H1 (cell line): ENCODE measurements around the gene CEBPA. TPM values are rescaled to one million over a fixed set of nuclear protein-coding genes. Genes with fewer than 3 reads are reported as not detected.

ENCODE experiments used
- ATF2 ChIP-seq: IDR thresholded peaks from 2 replicates; pipeline ENCODE4 v1.6.1; 2012; ENCODE audit warnings: low read length, inconsistent platforms
- BCL11A ChIP-seq, 2 experiments: IDR thresholded peaks; one replicate each; pipeline ENCODE4 v1.6.1; 2011; ENCODE audit warnings: low read depth in 2 of 2, low read length in 2 of 2, mild to moderate bottlenecking in 2 of 2
- CHD2 ChIP-seq: IDR thresholded peaks from 2 replicates; pipeline ENCODE4 v1.6.1; 2012; ENCODE audit warnings: low read length, improper control_type of control experiment
- CTBP2 ChIP-seq: IDR thresholded peaks from 2 replicates; pipeline ENCODE4 v1.7.0; 2011; ENCODE audit warnings: borderline replicate concordance, mild to moderate bottlenecking, moderate library complexity, mixed read lengths, low read length; ENCODE audit not compliant: insufficient read depth, insufficient read length
- CTCF ChIP-seq, 3 experiments: IDR thresholded peaks; 1 replicate in 2 of 3; 2 replicates in 1 of 3; pipeline versions ENCODE4 v1.5.1 to v1.6.1; 2011; ENCODE audit warnings: low read length in 3 of 3, mild to moderate bottlenecking in 3 of 3, inconsistent platforms in 2 of 3, low read depth in 1 of 3, moderate library complexity in 1 of 3; ENCODE audit not compliant: insufficient read depth in 1 of 3; ENCODE audit errors: control extremely low read depth in 1 of 3
- GABPA ChIP-seq: IDR thresholded peaks from 2 replicates; pipeline ENCODE4 v1.6.1; 2011; ENCODE audit warnings: mild to moderate bottlenecking, low read length, moderate library complexity, borderline replicate concordance; ENCODE audit not compliant: insufficient read depth
- HDAC6 ChIP-seq: IDR thresholded peaks from one replicate; pipeline ENCODE4 v1.7.1; 2012; ENCODE audit warnings: low read depth, mild to moderate bottlenecking, inconsistent platforms, low read length, moderate library complexity
- KDM4A ChIP-seq: IDR thresholded peaks from one replicate; pipeline ENCODE4 v1.7.1; 2012; ENCODE audit warnings: low read depth, mild to moderate bottlenecking, moderate library complexity, low read length, inconsistent platforms; ENCODE audit not compliant: severe bottlenecking
- KDM5A ChIP-seq: fragments of 200-600 bp; IDR thresholded peaks from 2 replicates; pipeline ENCODE4 v1.7.1; 2012; ENCODE audit warnings: mild to moderate bottlenecking, low read length, inconsistent platforms, mixed read lengths
- PHF8 ChIP-seq: fragments of 200-600 bp; sonication (generic); conservative IDR thresholded peaks from 2 replicates; pipeline ENCODE4 v1.7.1; 2012; ENCODE audit warnings: low read depth, mild to moderate bottlenecking, inconsistent platforms, low read length, moderate library complexity
- POLR2AphosphoS5 ChIP-seq: IDR thresholded peaks from 2 replicates; pipeline ENCODE4 v1.6.1; 2011; ENCODE audit warnings: low read depth, low read length
- RAD21 ChIP-seq, 2 experiments: IDR thresholded peaks in 1 of 2; conservative IDR thresholded peaks in 1 of 2; 2 replicates each; pipeline ENCODE4 v1.6.1; 2011; ENCODE audit warnings: low read depth in 2 of 2, low read length in 2 of 2, improper control_type of control experiment in 1 of 2, inconsistent platforms in 1 of 2, mild to moderate bottlenecking in 1 of 2, moderate library complexity in 1 of 2
- RFX5 ChIP-seq: IDR thresholded peaks from 2 replicates; pipeline ENCODE4 v1.6.1; 2011; ENCODE audit warnings: low read depth, low read length, improper control_type of control experiment, borderline replicate concordance
- RNF2 ChIP-seq: fragments of 200-900, 300-1000 bp; sonication (generic); IDR thresholded peaks from 2 replicates; pipeline ENCODE4 v1.7.1; 2016; ENCODE audit warnings: borderline replicate concordance, low read depth, mild to moderate bottlenecking, antibody characterized with exemption, low read length; ENCODE audit not compliant: poor library complexity, severe bottlenecking; ENCODE audit errors: missing control alignments
- SAP30 ChIP-seq: fragments of 300-600 bp; sonication (generic); IDR thresholded peaks from 2 replicates; pipeline ENCODE4 v1.7.1; 2012; ENCODE audit warnings: low read length, moderate library complexity, mild to moderate bottlenecking, inconsistent platforms; ENCODE audit not compliant: insufficient read depth, insufficient replicate concordance
- SP1 ChIP-seq: IDR thresholded peaks from 2 replicates; pipeline ENCODE4 v1.6.1; 2011; ENCODE audit warnings: low read depth, low read length
- SP2 ChIP-seq: IDR thresholded peaks from 2 replicates; pipeline ENCODE4 v1.6.1; 2012; ENCODE audit warnings: mild to moderate bottlenecking, low read length, inconsistent platforms
- SP4 ChIP-seq: IDR thresholded peaks from 2 replicates; pipeline ENCODE4 v1.6.1; 2012; ENCODE audit warnings: low read length, inconsistent platforms
- YY1 ChIP-seq: IDR thresholded peaks from 2 replicates; pipeline ENCODE4 v1.6.1; 2011; ENCODE audit warnings: low read depth, mild to moderate bottlenecking, low read length
- polyA plus RNA-seq, 7 experiments: library from polyadenylated mRNA; depleted of rRNA in 3 of 7; stranded (reverse) in 5 of 7; unstranded in 2 of 7; fragments of >200 nt in 5 of 7; fragments of 200-250 nt in 2 of 7; gene quantifications; 1 replicate in 5 of 7; 2 replicates in 1 of 7; 4 replicates in 1 of 7; pipeline versions ENCODE4 v1.2.1 to v1.2.3, GENCODE V29; 2011 to 2013; ENCODE audit warnings: missing spikeins in 2 of 7, mixed read lengths in 2 of 7
- total RNA-seq: library from RNA; stranded (reverse); fragmentation: NEBNext Ultra II Directional; extraction: Animal tissue kit (Norgen Biotek cat#: 25700); gene quantifications from 2 replicates; pipeline ENCODE4 v1.2.1, GENCODE V29; 2021

The CEBPA gene
- total and polyA plus RNA-seq, 2 of the 8 experiments (the other 6 are each of a cell fraction or from before 2014, with no cell fraction given): 2.0 to 2.7 TPM

- TF ChIP-seq RAD21 (IDR thresholded peaks at IDR 0.05 in 1 of 2, conservative IDR thresholded peaks at IDR 0.05 in 1 of 2; ENCODE audit: low read depth in 2 of 2, low read length in 2 of 2) (no peak), CHD2 (no peak), SP4 (no peak), YY1 (no peak), SP1 (0 out of 2 replicates have a peak, but pooled peaks have one; percentile 23), SP2 (no peak), CTBP2 (no peak), RNF2 (no peak), ATF2 (no peak), HDAC6 (no peak), KDM4A (peak; percentile 80), CTCF (IDR thresholded peaks at IDR 0.05; ENCODE audit: control extremely low read depth in 1 of 3, insufficient read depth in 1 of 3, low read depth in 1 of 3, low read length in 3 of 3) (no peak), PHF8 (no peak), SAP30 (no peak), BCL11A (IDR thresholded peaks at IDR 0.05; ENCODE audit: low read depth in 2 of 2, low read length in 2 of 2) (no peak), KDM5A (no peak), POLR2AphosphoS5 (no peak), GABPA (no peak), RFX5 (no peak)
Measured at GRCh38 chr19:33302974-33303790, 848 bp upstream of the CEBPA start (continued).
